NCI-H69 (cell line): ENCODE data around the gene MEIG1.
"Not testable (repeated sequence)": the region's sequence is repeated elsewhere in the genome, so short reads cannot be mapped to it uniquely, and the experiment has no call there.

Source experiments
- DNase-seq: peaks from one replicate; lab custom pipeline; 2025; lab: John Stamatoyannopoulos, UW

The MEIG1 gene

DNA sequence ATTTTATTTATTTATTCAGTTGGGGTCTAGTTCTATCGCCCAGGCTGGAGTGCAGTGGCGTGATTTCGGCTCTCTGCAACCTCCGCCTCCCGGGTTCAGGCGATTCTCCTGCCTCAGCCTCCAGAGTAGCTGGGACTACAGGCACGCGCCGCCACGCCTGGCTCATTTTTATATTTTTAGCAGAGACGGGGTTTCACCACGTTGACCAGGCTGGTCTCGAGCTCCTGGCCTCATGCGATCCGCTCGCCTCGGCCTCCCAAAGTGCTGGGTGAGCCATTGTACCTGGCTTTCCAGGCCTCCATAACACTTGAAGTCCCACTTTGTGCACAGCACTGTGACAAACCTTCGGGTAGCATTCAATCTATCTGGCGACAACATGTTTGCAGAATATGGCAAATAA, 4.3 kb upstream of the MEIG1 start:
- no peak for DNase-seq

DNA sequence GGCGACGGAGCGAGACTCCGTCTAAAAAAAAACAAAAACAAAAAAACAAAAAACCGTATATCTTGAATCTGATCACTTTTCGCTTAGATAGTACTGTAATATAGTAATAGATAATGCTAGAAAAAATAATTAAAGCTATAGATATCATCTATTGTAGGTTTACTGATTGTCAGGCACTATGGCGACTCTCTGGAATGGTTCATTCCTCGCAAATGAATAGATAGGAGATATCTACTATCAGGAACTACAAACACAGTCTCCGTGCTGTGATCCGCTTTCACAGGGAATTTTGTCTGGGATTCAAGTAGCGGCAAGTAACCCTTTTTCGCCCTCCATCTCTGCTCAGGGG, 342 bp upstream of the MEIG1 start:
- DNase-seq, result no peak

DNA sequence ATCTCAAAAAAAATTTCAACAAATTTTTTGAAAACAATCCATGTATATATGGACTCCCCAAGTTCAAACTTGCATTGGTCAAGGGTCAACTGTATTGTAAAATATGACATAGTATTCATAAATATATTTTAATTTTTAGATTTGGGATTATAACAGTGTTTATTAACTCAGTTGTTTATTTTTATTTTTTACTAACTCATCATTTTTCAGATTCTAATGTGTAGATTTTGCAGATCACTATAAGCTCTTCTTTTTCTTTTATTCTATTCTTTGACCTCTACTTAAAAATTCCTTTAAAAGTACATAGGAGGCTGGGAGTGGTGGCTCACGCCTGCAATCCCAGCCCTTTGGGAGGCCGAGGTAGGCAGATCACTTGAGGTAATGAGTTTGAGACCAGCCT, 8.7 kb downstream of the MEIG1 start:
- DNase-seq, result no peak

DNA sequence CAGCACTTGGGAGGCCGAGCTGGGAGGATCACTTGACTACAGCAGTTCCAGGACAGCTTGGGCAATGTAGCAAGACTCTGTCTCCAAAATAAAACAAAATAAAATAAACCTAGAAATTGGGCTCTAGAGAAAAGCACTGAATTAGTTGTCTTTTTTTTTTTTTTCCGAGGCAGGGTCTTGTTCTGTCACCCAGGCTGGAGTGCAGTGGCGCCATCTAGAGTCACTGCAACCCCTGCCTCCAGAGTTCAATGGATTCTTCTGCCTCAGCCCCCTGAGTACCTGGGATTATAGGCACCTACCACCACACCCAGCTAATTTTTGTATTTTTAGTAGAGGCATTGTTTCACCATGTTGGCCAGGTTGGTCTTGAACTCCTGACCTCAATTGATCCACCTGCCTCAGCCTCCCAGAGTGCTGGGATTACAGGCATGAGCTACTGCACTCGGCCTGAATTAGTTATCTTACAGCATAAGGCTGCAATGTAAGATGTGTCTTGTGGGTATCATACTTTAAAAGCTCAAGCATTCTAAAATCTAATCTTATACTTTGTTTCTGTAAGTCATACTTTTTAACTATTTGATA, 12.8 kb downstream of the MEIG1 start:
- DNase-seq, result peak; percentile 35

DNA sequence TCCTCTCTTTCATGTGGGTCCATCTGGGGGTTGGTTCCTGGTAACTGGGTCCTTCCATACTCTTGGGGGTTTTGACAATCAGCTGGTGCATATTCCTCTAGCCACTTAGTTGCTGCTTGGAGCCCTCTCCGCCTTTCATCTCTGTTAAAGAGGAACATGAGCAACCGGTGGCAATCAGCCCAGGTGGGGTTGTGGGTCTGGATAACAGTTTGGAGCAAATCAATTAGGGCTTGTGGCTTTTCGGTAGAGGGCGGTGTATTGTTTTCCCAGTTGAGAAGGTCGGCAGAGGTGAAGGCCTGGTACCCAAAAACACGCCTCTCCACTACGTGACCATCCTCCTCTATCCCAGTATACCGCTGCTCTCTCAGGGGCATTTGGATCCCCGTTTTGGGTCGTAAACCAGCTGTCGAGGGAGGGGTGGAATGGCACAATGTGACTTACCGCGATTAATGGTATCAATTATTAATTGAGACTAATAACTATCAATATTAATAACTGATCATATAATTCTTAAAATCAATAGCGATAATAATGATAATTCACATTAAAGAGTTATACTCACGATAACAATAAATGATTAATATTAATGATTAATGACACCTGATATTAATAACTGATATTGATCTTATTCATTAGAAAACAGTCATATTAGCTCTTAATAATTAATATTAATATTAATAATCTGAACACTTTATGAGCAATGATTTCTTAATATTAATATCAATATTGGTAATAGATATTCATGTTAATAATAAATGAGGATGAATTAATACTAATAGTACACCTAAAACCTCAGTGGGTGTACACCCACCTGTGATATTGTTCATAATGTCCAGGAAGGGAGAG, 15.2 kb downstream of the MEIG1 start:
- DNase-seq, result not testable (repeated sequence)

DNA sequence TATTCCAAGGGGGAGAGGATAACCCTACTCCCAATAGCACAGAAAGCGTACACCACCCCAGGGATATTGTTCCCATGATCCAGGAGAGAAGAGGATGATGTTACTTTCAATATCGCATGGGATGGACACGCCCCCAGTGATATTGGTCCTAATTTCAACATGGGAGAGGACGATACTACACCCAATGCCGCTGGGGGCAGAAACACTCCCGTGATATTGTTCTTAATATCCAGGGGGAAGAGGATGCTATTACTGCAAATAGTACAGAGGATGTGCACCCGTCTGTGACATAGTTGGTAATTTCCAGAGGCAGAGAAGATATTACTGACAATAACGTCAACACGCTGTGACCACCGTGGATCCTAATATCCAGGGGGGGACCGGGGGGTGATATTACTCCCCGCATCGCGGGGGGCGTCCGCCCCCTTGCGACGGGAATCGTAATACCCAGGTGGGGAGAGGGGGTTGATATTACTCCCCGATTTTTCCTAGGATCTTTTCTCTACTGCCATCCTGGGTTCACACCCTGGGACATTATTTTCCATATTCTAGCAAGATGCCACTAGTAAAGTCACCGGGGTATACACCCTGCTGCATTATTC, 16.6 kb downstream of the MEIG1 start:
- peak; percentile 38 for DNase-seq

DNA sequence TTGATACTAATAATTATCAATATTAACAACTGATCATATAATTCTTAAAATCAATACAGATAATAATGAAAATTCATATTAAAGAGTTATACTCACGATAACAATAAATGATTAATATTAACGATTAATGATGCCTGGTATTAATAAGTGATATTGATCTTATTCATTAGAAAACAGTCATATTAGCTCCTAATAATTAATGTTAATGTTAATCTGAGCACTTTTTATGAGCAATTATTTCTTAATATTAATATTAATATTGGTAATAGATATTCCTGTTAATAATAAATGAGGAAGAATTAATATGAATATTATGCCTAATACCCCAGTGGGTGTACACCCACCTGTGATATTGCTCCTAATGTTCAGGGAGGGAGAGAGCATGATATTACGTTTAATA, 23.6 kb downstream of the MEIG1 start:
- DNase-seq, result no peak

DNA sequence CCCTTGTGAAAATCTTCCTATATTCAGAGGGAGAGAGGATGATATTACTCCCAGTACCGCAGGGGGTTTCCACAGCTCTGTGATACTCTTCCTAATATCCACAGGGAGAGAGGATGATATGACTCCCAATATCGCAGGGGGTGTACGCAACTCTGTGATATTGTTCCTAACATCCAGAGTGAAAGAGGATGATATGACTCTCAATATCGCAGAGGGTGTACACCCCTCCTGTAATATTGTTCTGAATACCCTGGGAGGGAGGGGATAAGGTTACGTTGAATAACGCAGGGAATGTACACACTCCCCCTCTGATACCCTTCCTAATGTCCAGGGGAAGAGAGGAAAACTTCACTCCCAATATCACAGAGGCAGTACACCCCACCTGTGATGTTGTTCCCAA, 30.4 kb downstream of the MEIG1 start:
- DNase-seq, result not testable (repeated sequence)

DNA sequence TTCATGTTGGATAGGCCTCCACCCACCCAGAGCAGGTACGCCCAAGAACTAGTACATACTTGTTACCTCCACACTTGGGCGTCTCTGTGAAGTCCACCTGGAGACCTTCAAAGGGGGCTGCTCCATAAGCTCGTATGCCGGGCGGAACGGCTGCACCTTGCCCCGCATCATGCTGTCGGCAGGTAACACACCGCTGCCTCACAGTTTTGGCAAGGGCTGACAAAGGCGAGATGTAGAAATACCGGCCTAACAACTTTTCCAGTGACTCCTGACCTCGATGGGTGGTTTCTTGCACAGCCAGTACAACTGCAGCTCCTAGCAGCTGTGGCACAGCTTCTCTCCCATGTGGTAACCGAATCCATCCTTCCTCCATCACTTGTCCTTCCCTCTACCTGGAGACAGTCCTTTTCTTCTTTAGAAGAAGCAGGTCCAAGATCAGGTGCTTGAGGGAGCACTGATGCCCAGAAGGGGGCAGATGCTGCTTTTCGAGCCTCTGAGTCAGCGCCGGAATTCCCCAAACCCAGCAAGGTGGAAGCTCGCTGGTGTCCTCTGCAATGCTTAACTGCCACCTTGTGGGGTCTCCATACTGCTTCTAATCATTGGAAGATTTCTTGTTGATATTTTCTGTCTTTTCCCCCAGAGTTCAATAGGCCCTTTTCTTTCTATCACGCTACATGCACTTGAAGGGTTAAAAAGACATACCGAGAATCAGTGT, 32.0 kb downstream of the MEIG1 start:
- peak; percentile 14 for DNase-seq

DNA sequence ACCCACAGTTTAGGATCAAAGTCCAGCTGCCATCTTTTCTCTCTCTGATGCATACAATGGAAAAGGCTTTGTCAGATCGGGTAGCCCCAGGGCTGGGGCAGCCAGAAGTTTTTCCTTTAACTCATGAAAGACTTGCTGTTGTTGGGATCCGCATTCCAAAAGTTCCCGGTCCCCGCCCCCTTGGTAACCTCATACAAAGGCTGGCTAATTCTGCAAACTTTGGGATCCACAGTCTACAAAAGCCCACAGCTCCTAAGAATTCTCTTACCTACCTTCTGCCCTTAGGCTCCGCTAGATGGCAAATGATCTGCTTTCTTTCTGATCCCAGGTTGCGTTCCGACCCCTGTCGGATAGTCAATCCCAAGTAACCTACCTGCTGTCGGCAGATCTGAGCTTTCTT, 33.1 kb downstream of the MEIG1 start:
- not testable (repeated sequence) for DNase-seq

DNA sequence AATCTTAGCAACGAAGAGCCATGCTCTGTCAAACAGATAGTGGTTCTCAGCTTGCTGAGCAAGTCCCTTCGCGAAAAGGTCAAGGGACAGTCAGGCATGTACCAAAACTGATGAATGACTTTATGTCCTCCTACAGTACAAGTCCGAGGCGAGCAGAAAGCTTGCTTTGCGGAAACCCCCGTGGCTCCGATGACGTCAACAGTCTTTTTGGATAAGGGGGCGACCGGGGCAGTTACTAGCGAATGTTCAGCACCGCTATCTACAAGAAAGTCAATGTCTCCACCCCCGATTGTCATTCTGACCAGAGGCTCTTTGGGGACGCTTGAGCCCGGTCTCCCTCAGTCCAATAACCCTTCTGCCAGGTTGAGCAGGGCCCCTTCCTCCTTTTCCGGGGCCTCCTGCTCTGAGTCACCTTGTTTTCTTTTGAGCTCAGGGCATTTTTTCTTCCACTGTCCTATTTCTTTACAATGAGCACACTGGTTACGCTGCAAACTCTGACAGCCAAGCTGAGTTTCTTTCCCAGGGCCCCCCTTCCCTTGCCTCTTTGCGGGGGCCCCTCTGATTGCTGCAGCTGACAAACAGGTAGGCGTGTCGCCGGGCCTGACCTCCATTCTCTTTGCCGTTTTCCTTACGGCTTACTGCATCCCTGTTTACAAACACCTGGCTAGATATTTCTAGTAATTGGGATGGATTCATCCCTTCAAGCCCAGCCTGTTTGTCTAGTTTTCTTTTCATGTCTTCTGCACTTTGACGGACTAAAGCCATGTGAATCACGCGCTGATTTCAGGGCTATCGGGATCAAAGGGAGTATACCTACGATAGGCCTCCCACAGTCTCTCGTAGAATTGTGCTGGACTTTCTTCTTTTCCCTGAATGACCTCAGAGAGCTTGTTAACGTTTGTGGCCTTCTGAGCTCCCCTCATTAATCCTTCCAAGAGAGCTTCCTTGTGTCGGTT, 34.6 kb downstream of the MEIG1 start:
- peak; percentile 4 for DNase-seq

DNA sequence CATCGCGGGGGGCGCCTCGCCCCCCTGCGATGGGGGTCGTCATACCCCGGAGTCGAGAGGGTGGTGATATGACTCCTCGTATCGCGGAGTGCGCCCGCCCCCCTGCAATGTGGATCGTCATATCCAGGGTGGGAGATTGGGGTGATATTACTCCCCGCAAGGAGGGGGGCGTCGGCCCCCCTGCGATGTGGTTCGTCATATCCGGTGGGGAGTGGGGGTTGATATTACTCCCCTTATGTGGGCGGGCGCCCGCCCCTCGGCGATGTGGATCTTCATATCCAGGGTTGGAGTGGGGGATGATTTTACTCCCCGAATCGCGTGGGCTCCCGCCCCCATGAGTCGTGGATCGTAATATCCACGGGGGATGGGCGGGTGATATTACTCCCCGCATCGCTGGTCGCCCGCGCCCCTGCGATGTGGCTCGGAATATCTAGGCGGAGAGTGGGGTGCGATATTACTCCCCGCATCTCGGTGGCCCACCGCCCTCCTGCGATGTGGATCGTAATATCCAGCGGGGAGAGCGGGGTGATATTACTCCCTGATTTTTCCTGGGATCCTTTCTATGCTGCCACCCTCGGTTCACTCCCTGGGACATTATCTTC, 36.9 kb downstream of the MEIG1 start:
- DNase-seq, result no peak

DNA sequence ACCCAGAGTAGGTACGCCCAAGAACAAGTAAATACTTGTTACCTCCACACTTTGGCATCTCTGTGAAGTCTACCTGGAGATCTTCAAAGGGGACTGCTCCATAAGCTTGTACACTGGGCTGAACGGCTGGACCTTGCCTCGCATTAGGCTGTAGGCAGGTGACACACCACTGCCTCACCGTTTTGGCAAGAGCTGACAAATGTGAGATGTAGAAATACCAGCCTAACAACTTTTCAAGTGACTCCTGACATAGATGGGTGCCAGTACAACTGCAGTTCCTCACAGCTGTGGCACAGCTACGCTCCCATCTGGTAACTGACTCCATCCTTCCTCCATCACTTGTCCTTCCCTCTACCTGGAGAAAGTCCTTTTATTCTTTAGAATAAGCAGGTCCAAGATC, 54.3 kb downstream of the MEIG1 start:
- not testable (repeated sequence) for DNase-seq

DNA sequence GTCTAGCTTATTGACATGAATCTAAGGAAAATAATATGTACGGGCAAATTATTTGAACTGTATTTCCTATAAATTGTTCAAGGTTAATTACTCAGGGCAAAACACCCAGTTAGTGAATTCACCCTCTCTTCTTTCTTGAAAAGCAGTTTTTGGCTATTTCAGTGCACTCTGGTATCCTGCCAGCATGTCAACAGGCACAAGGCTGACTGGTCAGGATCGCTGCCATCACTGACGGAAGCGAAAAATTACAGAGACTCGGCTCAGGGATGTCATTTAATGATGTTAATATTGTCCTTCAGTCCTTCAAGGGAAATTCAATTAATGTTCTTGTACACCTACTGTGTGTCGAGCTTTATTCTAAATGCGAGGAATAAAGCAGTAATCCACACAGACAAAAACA, 56.3 kb downstream of the MEIG1 start:
- no peak for DNase-seq

DNA sequence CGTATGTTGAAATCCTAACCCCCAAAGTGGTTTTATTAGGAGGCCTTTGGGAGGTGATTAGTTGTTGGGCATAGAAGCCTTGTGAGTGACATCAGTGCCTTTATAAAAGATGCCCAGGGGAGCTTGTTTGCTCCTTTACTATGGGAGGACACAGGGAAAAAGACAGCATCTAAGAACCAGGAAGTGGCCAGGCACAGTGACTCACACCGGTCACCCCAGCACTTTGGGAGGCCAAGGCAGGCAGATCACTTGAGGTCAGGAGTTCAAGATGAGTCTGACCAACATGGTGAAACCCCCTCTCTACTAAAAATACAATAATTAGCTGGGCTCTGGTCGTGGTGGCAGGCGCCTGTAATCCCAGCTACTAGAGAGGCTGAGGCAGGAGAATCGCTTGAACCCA, 61.8 kb downstream of the MEIG1 start:
- not testable (repeated sequence) for DNase-seq
